HG03066 (cell line): ENCODE data around the gene SESN3.
A peak's percentile ranks its signal among the peaks of the same experiment; 100 is the strongest.
"Not testable (repeated sequence)": the region's sequence is repeated elsewhere in the genome, so short reads cannot be mapped to it uniquely, and the experiment has no call there.

Experiments
- ATAC-seq: cut with Tn5 transposase; IDR thresholded peaks from one replicate; pipeline ENCODE4 v1.9.1; 2021; ENCODE audit warnings: low read depth; ENCODE audit not compliant: unreplicated experiment

SESN3 gene

GRCh38 chr11:95154514-95154913 is 76.5 kb downstream of the SESN3 start:
- no peak for ATAC-seq

GRCh38 chr11:95153857-95154246 is 77.2 kb downstream of the SESN3 start:
- ATAC-seq = no peak

GRCh38 chr11:95152876-95153856 is 77.8 kb downstream of the SESN3 start:
- ATAC-seq = no peak

GRCh38 chr11:95150956-95151684 is 79.9 kb downstream of the SESN3 start:
- ATAC-seq = peak; percentile 87

GRCh38 chr11:95149651-95150364 is 81.2 kb downstream of the SESN3 start:
- no peak for ATAC-seq

GRCh38 chr11:95148938-95149337 is 82.1 kb downstream of the SESN3 start:
- no peak for ATAC-seq

GRCh38 chr11:95148406-95148805 is 82.6 kb downstream of the SESN3 start:
- ATAC-seq = no peak

- no peak for ATAC-seq
Measured at GRCh38 chr11:95147364-95147905, 83.6 kb downstream of the SESN3 start.

GRCh38 chr11:95145430-95146060 is 85.5 kb downstream of the SESN3 start:
- ATAC-seq = no peak

- ATAC-seq = no peak
Measured at GRCh38 chr11:95144313-95145235, 86.4 kb downstream of the SESN3 start.

- ATAC-seq = no peak
Measured at GRCh38 chr11:95143106-95143681, 87.8 kb downstream of the SESN3 start.

- ATAC-seq = no peak
Measured at GRCh38 chr11:95142431-95142830, 88.6 kb downstream of the SESN3 start.

GRCh38 chr11:95140397-95141033 is 90.5 kb downstream of the SESN3 start:
- ATAC-seq = no peak

GRCh38 chr11:95138448-95138847 is 92.6 kb downstream of the SESN3 start:
- peak; percentile 80 for ATAC-seq

- no peak for ATAC-seq
Measured at GRCh38 chr11:95137299-95137698, 93.7 kb downstream of the SESN3 start.

- not testable (repeated sequence) for ATAC-seq
Measured at GRCh38 chr11:95136747-95137146, 94.3 kb downstream of the SESN3 start.

GRCh38 chr11:95135880-95136279 is 95.1 kb downstream of the SESN3 start:
- no peak for ATAC-seq

GRCh38 chr11:95135155-95135554 is 95.8 kb downstream of the SESN3 start:
- no peak for ATAC-seq
